Hematopoietic multipotent progenitor cell treated with erythropoietin and hydrocortisone succinate and interleukin-3 and kit ligand, for 6 days (in vitro differentiated cells): ENCODE results near the gene CAPN7.

Source experiments
- DNase-seq: peaks from one replicate; pipeline ENCODE4 v3.0.0-alpha.2; 2015

CAPN7 gene

DNA sequence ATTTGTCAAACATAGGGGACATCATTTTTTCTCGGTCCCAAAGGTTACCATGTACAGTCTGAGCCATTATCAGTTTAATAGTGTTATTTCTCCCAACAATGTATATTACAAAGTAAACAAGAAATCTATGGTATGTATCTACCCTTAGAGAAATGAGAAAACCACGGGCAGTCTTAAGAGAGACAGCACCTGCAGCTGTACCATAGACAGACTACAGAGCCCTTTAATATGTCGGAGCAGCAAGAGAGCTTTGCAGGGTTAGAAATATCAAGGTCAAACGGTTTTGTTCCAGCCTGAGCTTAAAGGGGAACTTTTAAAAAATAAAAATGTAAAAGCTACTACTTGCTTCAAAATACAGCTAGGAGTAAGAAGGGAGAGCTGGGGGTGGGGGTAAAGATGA is 73.2 kb downstream of the CAPN7 start:
- DNase-seq, result no peak

- DNase-seq, result no peak
These were observed 73.8 kb downstream of the CAPN7 start for GRCh38 chr3:15279671-15280402.

- DNase-seq, result no peak
These were observed 74.9 kb downstream of the CAPN7 start for GRCh38 chr3:15280853-15281532.

GRCh38 chr3:15281817-15282216 is 75.8 kb downstream of the CAPN7 start:
- no peak for DNase-seq

- no peak for DNase-seq
These were observed 77.7 kb downstream of the CAPN7 start for GRCh38 chr3:15283702-15284101.

GRCh38 chr3:15284121-15284889 is 78.3 kb downstream of the CAPN7 start:
- DNase-seq, result peak; percentile 49

DNA sequence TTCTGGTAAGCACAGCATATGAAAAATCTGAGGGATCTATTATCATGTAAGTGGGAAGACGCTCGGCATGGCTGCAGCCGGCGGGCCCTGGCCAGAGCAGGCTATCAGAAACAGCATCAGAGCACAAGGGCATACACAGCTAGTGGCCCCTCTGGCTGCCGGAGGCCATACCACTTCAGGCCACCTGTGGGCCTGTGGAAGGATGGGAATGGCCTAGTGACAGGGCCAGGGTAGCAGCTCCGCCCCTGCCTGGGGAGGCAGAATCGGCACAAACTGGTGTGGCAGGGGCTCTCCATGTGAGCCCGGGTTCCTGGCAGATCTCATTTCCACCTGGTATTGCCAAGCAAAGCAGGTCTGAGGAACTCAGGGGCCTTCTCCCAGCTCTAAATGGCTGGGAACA is 80.0 kb downstream of the CAPN7 start:
- no peak for DNase-seq

DNA sequence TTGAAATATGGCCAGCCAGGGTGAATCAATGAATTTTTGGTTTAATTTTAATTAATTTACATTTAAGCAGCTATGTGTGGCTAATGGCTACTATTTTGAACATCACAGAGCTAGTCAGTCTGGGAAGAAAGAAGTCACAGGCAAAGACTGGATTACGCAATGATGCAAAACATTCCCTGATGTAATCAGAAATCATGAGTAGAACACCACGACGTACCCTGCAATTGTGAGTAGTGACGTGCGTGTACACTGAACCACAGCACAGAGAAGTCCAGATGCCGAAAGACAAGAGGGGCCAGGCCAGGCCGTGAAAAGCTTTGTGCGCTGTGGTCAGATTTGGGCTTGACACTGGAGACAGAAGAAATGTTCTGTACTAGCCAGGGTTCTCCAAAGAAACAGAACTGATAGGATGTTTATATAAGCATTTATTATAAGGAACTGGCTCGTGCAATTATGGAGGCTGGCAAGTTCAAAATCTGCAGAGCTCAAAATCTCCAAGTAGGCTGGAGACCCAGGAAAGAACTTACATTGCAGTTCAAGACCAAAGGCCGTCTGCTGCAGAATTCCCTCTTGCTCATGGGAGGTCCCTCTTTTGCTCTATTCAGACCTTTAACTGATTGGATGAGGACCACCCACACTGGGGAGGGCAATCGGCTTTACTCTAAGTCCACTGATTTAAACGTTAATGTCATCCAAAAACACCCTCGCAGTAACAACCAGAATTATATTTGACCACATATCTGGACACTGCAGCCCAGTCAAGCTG is 81.7 kb downstream of the CAPN7 start:
- DNase-seq, result no peak

DNA sequence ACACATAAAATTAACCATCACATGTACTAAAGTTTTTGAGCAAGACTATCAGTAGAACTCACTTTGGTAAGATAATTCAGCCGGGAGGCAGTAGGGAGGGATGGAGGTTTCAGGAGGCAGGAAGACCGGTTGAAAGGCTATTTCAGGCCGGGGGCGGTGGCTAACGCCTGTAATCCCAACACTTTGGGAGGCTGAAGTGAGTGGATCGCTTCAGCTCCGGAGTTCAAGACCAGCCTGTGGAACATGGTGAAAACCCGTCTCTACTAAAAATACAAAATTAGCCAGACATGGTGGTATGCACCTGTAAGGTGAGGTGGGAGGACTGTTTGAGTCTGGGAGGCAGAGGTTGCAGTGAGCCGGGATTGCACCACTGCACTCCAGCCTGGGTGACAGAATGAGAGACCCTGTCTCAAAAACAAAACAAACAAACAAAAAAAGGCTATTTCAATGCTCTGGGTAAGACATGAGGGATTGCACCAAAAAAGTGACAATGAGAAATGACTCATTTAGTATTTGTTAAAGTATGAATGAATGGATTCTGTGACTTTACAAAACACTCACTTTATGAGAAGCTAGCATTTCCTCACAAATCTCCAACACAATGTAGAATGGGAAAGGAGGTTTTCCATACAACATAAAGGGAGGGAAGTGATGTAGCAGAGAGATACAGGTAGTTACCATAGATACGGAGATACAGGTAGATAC is 82.4 kb downstream of the CAPN7 start:
- no peak for DNase-seq

DNA sequence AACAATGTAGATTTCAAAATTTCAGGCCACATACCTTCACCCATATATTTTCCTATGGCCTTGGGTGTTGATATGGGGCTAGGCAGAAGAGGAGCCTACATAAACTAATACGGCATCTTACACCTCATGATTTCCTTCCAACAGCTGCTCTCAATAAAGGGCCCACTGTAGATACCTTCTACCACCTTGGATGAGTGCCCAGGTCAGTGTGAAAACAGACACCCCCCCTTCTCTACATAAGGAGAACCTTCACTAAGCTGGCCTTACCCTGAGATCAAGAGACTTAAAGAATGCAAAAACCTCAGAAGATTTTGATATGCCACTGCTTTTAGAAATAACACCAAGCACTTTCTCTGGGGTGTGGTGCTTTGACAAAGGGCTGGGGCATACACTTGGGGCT is 83.6 kb downstream of the CAPN7 start:
- DNase-seq, result no peak

DNA sequence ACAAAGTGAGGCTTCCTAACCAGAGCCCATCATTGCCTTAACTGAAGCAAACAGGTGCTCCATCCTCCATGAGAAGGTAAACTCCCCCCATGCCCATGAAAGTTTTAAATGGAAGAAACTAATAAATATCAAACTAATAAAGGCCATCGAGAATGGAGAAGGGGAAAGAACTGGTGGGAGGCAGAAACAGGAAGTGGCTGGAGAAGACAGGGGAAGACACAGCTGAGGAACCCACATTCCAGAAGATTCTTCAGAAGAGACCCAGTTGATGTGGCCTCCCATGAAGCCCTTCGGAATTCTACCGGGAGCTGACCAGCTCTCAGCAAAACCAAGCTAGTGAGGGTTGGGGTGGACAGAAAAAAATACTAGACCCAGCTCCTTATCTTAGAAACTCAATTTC is 84.7 kb downstream of the CAPN7 start:
- no peak for DNase-seq

GRCh38 chr3:15291589-15292541 is 85.8 kb downstream of the CAPN7 start:
- peak; percentile 61 for DNase-seq

GRCh38 chr3:15292765-15293522 is 86.9 kb downstream of the CAPN7 start:
- DNase-seq, result no peak

DNA sequence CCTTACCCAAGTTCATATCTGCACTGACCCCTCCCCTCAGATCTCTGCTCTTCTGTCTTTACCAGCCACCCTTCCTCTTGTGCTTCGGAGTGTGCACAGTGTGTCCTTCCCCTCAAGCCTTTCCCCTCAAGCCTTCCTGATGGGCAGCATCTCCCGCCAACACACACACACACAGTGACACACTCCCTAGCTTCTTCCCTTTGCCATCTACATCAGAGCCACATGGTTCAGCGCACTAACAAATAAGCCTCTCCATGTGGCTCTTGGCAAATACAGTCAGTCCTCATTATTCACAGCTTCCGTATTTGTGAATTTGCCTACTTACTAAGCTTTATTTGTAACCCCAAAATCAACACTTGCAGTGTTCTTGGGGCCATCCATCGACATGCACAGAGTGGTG is 88.9 kb downstream of the CAPN7 start:
- no peak for DNase-seq

DNA sequence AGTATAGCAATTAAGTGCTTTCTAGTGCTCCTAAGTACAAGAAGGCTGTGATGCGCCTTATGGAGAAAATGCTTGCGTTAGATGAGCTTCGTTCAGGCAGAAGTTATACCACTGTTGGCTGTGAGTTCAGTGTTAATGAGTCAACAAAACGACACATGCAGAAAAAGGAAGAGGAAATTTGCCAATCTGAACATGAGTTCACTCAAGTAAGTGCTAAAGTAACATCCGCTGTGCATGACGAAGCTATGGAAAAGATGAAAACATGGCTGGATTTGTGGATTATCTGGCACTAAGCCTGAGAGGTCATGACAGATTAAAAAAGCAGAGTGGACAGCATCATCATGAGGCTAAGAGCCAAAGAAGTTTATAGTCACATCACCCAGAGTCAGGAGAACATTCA is 89.5 kb downstream of the CAPN7 start:
- peak; percentile 63 for DNase-seq

DNA sequence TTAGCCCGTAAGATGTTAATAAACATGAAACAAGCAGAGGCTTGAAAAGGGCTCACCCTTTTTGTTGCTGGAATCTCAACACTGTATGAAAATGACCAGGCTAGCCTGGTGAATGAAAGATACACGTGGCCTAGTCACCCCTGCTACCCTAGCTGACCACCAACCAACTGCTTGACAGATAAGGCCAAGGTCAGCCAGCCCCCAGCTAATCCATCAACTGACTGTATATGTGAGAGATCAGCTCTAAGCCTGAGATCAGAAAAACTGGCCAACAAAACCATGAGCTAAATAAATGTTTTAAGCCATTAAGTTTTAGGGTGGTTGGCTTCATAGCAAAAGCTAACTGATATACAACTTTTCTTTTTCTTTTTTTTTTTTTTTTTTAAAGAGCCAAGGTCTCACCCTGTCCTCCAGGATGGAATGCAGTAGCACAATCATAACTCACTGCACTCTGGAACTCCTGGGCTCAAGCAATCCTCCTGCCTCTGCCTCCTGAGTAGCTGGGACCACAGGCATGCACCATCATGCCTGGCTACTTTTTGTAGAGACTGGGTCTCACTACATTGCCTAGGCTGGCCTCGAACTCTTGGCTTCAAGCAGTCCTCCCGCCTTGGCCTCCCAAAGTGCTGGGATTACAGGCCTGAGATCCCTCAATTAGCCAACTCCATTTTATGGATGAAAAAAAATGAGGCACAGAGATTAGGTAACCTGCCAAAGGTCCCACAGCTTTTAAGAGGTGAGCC is 91.7 kb downstream of the CAPN7 start:
- no peak for DNase-seq

GRCh38 chr3:15298504-15298903 is 92.5 kb downstream of the CAPN7 start:
- DNase-seq, result no peak

DNA sequence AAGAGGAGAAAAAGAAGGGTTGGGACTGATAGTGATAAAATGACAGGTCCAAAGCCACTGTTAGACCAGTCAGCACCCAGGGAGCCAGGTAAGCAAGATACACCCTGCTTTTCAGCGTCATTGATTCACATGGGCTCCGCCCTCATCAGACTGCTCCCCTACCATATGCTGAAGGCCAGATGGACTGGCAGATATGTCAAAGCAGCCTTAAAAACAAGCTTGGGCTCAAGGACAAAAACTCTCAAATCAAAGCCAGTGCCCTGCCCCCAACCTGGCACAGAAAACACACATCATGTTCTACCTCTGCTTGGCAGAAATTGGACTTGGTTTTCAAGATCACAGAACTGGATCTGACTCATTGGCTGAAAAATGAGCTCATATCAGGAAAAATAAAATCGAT is 93.0 kb downstream of the CAPN7 start:
- peak; percentile 19 for DNase-seq

DNA sequence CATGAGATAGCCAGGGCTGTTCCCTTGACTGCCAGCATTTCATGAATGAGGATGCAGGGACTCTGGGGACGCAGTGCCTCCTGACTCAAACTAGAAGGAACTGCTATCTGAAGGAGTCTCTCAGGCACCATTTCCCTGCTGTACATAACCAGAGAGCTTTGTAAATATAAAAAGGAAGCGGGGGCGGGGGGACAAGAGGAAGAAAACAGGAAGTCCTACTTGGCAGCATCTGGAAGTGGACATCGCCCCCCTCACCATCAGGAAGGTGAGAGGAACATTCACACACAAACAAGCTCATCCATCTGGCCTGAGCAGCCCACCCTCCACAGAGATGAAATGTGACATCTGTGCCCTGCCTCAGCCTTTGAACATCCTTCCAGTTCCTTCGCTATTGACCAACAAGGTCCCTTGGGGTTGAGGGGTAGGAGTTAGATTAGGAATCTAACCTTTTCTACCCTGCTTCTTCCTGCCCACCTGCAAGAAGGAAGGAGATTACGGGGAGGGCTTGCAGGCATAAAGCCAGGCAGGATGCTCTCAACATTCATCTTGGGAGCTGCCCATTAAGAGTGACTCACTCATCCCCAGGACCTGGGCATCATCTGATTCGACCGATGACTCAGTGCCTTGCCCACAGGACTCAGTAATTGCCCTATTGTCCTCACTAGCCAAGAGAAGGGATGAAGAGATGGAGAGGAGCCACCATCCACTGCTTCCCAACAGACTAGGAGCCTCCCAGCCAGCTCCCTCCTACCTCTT is 94.5 kb downstream of the CAPN7 start:
- DNase-seq, result no peak
